Medulla oblongata (tissue), 1 donor: ENCODE measurements around the gene CAB39L.

Experiments
- DNase-seq: peaks from one replicate; pipeline ENCODE4 v3.0.0-alpha.2; 2015; ENCODE audit errors: extremely low spot score

CAB39L gene

GRCh38 chr13:49443704-49444523 lies at the start of gene CAB39L, which contains the start of gene SETDB2:
Gene CAB39L (minus strand): TSS chr13:49444064. CDS start chr13:49382910, 61,154 bp downstream.
Gene SETDB2 (plus strand): TSS chr13:49444274. CDS start chr13:49451894, 7,620 bp downstream.
- DNase-seq, result peak; percentile 99

- DNase-seq, result no peak
Observed at GRCh38 chr13:49488563-49488962, 44.7 kb upstream of the CAB39L start.

GRCh38 chr13:49481788-49482187 lies 37.9 kb upstream of the CAB39L start:
- no peak for DNase-seq

GRCh38 chr13:49476529-49476928 lies 32.7 kb upstream of the CAB39L start:
- no peak for DNase-seq

GRCh38 chr13:49472186-49472585 lies 28.3 kb upstream of the CAB39L start:
- DNase-seq, result no peak

- no peak for DNase-seq
Observed at GRCh38 chr13:49466292-49466838, 22.5 kb upstream of the CAB39L start.

GRCh38 chr13:49464621-49465325 lies 20.9 kb upstream of the CAB39L start:
- DNase-seq, result no peak

GRCh38 chr13:49464085-49464484 lies 20.2 kb upstream of the CAB39L start:
- DNase-seq, result no peak

- DNase-seq, result no peak
Observed at GRCh38 chr13:49459580-49459979, 15.7 kb upstream of the CAB39L start.

- no peak for DNase-seq
Observed at GRCh38 chr13:49457221-49457620, 13.4 kb upstream of the CAB39L start.

- no peak for DNase-seq
Observed at GRCh38 chr13:49456156-49456555, 12.3 kb upstream of the CAB39L start.

- no peak for DNase-seq
Observed at GRCh38 chr13:49455007-49455398, 11.1 kb upstream of the CAB39L start.

GRCh38 chr13:49454388-49455006 lies 10.6 kb upstream of the CAB39L start:
- DNase-seq, result no peak

GRCh38 chr13:49453465-49453864 lies 9.6 kb upstream of the CAB39L start:
- no peak for DNase-seq

GRCh38 chr13:49452725-49453457 lies 9.0 kb upstream of the CAB39L start:
- no peak for DNase-seq

- no peak for DNase-seq
Observed at GRCh38 chr13:49450105-49450819, 6.4 kb upstream of the CAB39L start.

- DNase-seq, result no peak
Observed at GRCh38 chr13:49448753-49449152, 4.9 kb upstream of the CAB39L start.

- DNase-seq, result no peak
Observed at GRCh38 chr13:49446473-49446872, 2.6 kb upstream of the CAB39L start.

GRCh38 chr13:49444524-49445395 lies 896 bp upstream of the CAB39L start:
- DNase-seq, result peak; percentile 68

- peak; percentile 68 for DNase-seq
Observed at GRCh38 chr13:49443357-49443703, 534 bp downstream of the CAB39L start.
